ENCODE data around the gene OTUB1. TPM values are rescaled to one million over a fixed set of nuclear protein-coding genes. Genes with fewer than 3 reads are reported as not detected.

OTUB1 gene
- total RNA-seq, 1 donor from 2014 or later: 75.5 TPM

DNA sequence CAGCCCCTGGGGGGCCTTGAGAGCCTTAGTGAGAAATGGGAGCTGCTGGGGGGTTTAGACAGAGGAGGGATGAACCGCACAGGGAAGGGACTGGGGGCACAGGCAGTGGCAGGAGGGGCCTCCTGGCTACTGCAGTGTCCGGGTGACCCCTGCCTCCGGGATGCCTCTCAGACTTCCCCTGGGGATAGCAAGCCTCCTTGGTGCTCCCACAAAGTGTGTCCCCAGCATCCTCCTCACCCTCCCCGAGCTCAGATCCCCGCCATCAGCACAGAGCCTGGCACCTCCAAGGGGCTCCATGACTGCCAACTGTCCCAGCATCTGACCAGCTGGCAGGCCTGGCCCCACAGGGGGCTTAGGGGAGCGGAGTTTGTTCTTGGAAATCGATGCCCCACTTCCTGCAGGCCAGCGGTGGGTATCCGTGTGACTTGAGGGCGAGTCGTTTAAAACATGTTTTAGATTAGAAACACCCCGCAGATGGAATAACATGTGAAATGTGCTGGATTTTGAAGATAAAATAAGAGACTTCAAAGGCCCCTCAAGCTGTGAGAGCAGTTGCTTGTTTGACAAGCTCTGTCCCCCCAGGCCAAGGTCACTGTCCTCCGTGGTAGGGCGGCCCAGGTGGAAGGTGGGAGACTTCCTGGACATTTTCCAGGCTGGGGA, 36.0 kb downstream of the OTUB1 start:
- no peak for DNase-seq (ENCODE audit: low spot score)

DNA sequence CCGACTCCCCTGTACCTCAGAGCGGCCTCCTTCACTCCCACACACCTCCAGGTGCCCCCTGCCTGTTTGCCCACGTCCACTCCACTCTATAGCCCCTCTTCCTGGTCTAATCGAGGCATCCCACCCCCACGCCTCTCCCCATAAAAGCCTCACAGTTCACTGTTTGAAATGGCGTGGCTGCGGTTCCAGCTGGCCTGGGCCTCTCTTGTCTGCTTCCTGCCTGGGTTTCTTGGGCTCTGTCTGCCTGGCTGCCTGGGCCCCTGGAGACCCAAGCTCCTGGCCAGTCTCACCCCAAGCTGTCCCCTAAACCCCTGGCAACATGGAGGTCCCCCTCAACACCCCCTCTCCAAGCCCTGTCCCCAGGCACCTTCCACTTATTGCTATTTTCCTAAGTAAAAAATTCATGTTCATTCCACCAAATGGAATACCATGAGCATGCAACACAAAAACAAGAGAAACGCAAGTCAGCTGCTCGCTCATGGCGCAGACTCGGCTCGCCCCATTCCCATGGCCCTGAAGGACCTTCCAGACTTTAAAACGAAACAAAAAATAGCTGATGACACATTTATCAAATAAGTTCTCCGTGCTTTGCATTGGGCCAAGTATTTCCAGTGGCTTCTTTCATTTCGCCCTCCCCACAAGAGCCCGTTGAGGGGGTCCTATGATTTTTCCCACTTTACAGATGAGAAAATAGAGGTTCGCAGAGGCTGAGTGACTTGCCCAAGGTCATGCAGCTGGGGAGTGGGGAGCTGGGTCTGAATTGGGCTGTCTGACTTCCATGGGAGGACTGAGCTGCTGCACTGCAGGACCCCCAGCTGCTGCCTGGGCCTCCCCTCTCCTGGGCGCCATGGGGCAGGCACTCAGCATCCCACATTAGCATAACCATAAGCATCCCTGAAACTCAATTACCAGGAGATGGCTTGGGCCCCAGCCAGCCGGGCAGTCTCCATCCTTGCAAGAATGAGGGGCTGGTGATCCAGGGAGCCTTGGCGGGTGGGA, 37.8 kb downstream of the OTUB1 start:
- no peak for DNase-seq (ENCODE audit: low spot score)

DNA sequence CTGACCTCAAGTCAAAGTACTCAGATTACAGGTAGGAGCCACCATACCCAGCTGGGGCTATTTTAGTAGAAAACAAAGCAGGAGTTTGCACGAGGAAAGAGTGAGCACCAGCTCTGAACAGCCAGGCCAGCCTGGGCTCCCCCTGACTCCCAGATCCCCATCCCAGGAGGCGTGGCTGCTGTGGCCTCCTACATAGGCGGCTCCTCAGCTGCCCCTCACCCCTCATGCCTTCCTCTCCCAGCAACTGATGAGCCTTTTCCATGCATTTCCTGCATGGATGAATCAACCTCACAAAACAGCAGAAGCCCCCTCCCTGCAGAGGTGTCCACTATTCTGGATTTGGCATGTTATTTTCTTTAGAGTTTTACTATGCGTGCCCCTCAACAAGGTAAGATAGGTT, 39.0 kb downstream of the OTUB1 start:
- no peak for DNase-seq (ENCODE audit: low spot score)

DNA sequence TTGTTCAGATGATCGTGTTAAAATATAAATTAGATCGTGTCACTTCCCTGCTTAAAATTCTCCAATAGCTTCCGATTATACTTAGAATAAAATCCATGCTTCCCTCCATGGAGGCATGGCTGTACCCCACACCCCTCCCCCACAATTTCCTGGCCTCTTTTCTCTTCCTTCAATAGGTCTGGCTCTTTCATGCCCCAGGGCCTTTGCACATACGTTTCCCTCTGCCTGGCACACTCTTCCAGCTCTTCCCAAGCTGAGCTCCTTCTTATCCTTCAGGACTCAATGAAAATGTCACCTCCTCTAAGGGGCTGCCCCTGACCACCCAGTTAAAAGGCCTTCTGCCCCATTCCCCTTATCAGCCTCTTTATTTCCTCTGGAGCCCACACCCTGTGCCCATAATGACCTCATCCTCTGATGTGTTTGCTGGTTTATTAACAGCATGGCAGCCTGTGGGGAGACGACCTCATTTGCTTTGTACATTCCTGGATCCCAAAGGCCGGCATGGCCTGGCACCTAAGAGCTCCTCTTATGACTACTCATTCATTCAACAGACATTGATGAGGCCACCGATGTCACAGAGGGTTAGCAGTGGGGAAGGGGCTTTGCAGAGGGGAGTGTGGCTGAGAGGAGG, 40.5 kb downstream of the OTUB1 start:
- DNase-seq (ENCODE audit: low spot score): no peak

DNA sequence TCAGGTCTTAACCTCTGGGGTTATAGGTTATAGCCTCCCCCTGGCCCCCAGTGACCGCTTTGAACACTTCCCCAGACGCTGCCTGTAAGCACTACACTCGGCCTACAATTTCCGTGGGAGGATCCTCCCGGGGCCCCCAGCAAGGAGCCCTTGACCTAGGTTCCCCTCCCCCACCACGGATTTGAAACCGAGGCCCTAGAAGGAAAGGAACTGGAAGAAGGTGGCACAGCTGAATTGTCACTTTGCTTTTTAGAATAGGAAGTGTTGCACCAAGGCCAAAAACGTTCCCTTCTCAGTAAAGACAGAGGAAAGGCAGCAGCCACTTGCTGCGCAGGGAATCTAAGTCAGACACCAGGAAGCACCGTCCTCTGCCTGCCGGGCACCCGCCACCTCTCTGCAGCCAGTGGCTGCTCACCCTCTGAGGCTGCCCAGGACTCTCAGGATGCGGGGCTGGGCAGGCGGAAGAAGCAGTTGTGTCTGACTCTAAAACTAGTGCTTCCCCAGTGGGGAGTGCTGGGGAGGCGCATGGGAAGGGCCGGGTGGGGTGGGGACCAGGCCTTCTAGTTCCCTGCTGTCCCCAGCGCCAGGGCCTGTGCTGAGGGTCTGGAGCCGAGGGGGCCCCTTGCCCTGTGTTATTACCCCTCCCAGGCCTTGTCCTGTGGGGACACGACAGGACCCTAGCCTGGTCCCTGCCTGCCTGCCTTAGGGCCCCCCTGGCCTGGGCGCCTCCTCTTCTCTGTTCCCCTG, 41.6 kb downstream of the OTUB1 start:
- DNase-seq (ENCODE audit: low spot score): no peak

DNA sequence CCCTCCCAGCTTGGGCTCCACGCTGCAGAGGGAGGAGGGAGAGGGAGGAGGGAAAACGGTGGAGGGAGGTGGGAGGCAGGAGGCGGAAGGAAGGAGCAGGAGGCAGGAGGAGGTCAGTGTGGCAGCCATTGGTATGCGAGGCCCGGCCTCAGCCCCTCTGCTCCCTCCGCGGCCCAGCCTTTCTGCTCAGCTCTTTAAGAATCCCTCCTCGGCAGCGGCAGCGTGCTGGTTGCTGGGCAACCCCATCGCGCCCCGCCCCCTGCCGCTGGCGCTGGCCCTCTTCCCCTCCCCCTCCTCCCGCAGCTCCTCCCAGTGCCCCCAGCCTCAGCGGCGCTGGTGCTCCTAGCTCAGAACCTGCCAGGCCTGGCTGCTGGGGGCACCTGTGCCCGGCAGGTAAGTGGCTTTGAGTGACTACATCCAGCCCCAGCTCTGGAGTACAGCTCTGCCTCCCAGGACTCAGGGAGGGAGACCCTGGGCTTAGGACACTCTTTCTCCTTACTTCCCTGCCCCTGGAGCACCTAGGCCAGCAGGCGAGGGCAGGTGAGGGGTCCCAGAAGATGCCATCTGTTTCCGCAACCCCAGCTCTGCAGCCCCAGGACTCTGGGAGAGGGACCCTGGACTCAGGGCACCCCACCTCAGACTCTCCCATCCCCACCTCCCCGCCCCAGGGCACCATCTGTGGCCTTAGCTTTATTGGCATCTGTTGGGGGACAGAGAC, 42.3 kb downstream of the OTUB1 start:
- no peak for DNase-seq (ENCODE audit: low spot score)

DNA sequence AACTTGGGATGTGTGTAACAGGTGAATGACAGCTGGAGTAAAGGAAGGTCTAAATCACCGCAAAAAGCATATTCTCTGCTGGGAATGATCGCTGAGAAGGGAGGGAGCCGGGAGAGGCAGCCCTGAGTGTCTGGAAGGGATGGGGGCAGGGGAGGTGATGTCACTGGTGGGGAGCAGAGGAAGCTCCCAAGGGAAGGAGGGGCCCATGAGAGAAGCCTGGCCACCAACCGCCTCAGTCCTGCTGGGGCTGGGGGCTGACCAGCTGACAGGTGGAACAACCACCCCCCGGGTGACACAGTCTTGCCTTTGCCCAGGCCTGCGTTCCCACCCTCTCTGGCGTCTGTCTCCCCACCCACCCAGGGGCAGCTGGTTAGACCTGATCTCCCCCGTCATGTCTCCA, 43.5 kb downstream of the OTUB1 start:
- no peak for DNase-seq (ENCODE audit: low spot score)

DNA sequence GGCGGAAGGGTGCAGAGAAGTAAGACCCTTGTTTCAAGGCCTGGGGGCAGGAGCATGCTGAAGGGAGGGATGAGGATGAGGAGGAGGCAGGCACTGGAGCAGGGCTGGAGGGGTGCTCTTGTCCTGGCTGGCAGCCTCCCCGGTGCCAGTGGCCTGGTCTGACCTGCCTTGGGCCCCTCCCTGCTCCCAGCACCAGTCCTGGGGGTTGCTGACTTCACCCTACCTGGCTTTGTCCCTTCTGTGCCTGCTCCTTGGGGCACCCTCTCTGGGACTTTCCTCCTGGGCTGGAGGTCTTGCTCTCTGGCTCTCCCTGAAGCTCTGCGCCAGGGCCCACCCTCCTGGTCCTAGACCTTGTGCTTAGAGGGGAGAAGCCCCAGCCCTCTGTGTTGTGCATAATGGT, 44.8 kb downstream of the OTUB1 start:
- DNase-seq (ENCODE audit: low spot score): no peak

DNA sequence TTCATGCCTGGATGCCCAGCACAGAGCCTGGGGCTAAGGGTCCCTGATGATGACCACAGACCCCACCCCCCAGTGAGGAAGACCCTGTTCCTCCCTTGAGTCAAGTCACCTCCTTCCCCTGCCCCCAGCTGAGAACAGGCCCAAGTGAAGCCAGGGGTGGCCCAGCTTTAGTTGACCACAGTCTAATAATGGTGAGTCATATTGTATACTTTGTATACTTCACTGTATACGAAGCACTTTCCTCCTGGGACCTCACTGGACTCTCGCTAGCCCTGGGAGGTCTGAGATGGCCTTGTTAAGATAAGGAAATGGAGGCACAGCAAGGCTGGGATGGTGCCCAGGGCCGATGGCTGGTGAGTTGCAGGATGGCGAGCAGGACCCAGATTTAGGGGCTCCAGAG, 45.8 kb downstream of the OTUB1 start:
- DNase-seq (ENCODE audit: low spot score): no peak

DNA sequence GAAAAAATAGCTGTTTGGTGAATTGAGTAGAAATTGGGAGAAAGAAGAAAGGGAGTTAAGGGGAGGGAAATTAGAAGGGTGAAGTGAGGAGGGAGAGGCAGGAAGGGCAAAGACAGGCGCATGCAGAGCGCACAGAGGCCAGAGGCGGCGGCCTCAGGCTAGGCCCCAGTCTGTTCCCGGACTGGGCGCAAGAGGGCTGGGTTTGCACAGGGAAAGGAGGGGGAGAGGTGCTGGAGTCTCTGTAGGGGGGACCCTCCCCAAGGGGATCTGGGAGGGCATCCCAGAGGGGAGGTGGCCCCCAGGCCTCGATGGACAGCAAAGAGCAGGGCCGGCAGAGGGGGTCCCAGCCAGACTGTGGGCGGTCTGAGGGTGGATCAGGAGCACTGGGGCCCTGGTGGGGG, 48.2 kb downstream of the OTUB1 start:
- DNase-seq (ENCODE audit: low spot score): no peak

DNA sequence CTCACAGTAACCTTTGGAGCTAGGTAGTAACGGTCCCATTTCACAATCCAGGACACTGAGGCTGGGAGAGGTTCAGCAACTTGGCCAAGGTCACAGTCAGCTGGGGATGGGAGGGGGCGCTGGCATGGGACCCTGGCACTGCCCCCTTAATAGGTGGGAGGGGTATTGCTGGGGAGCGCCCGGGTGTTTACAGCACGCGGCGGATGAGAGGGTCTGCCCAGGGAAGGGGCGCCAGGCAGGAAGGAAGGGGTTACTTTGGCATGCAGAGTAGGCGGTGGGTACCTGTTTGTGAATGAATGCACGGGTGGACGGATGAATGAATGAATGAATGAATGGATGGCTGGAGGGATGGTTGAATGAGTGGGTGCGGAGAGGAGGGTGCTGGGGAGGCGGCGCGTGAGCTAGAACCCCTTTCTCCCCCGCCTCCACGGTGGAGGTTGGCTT, 48.9 kb downstream of the OTUB1 start:
- no peak for DNase-seq (ENCODE audit: low spot score)

DNA sequence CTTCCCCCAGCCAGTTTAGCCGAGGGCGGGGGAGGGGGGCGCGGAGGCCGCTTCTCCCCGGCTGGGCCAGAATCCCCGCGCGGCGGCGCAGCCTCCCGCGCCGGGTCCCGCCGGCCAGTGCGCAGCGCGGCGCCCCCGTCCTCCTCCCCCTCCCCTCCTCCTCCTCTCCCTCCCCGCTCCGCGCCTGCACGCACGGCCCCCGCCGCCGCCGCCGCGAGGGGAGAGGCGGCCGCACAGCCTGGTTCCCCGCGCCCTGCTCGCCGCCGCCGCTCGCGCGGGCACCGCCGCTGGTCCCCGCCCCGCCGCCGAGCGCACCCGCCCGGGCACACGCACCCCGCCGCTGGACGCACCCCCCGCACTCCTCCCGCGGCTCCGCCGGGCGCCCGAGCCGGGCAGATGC, 49.3 kb downstream of the OTUB1 start, which contains the start of gene FLRT1:
Gene FLRT1, plus strand, starts transcription at position 356 of the 400 bp plus-strand sequence. CDS start 80,337 bp downstream, outside the sequence.
- no peak for DNase-seq (ENCODE audit: low spot score)

DNA sequence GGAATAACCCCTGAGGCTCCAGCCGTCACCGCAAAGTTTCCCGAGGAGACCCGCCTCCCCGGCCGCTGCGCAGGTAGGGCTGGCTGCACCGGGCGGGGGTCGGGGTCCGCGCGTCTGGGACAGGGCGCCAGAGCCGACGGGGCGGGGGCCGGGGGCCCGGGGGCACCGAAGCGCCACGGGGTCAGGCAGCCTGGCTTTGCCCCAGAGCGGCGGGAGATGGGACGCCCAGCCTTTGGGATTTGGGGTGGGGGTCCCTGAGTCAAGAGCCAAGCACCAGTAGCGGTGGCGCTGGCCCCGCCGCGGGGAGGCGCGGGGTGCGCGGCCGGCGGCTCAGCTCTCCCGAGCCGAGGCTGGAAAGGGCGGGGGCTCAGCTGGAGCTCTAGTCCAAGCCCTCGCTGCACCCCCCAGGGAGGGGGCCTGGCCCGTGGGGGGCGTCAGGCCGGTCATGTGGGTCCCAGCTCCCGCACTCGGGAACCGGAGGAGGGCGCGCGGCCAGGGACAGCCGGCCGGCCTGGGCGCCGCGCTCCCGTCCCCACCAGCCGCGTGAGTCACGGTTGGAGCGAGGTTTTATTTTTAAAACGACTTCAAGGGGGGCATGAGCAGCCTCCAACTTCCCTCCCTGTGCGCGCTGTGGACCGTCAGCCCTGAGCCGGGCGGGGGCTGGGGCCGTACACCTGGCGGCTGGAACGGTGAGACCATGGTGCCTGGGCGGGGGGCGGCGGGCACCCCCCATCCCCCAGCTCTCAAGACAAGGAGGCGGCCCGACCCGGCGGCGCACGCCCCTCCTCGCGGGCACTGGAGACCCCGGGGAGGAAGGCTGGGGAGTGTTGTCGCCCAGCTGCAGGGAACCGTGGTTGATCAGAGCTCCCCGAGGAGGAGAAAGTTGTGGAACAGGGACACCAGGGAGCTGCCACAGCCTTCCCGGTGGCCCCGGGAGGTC, 50.1 kb downstream of the OTUB1 start:
- no peak for DNase-seq (ENCODE audit: low spot score)

DNA sequence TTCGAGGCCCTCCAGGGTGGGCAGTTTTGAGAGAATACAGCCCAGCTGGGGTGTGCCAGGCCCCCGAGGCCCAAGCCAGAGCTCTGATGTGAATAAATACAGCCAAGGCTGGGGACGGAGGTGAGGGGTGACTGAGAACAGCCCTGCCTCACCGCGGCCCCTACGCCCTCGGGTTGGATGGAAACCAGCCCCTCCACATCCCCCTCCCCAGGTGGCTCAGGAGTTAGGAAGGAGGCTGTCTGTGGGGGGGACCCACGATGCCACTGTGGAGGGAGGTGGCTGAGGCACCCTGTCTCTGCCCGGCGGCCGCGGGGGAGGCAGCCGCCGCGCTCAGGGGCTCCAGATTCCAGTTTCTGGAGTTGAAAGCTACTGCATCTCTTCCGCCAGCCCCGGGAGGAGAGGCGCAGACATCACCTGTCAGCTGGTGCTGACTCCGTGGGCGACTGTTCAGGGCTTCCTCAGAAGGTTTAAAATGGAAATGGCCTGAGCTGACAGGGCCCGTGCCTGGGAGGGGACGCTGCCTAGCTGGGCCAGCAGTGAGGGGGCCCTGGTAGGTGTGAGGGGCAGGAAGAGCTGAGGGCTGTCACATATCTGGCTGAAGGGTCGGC, 50.9 kb downstream of the OTUB1 start:
- no peak for DNase-seq (ENCODE audit: low spot score)

DNA sequence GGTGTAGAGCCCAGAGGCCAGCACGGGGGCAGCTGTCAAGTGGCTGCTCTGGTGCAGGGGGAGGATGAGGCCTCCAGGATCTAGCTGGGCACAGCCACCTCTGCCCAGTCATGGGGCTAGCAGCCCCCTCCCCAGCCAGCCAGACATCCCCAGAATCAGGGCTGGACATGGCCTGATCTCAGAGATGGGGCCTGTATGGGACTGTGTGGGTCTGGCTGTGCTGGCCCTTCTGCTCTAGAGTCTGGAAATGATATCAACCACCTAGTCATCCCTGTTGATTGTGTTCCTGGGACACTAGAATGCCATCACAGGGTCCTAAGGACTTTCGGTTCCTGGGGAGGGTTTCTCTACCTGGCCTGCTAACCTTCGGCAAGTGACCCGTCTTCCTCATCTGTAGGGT, 52.3 kb downstream of the OTUB1 start:
- no peak for DNase-seq (ENCODE audit: low spot score)

DNA sequence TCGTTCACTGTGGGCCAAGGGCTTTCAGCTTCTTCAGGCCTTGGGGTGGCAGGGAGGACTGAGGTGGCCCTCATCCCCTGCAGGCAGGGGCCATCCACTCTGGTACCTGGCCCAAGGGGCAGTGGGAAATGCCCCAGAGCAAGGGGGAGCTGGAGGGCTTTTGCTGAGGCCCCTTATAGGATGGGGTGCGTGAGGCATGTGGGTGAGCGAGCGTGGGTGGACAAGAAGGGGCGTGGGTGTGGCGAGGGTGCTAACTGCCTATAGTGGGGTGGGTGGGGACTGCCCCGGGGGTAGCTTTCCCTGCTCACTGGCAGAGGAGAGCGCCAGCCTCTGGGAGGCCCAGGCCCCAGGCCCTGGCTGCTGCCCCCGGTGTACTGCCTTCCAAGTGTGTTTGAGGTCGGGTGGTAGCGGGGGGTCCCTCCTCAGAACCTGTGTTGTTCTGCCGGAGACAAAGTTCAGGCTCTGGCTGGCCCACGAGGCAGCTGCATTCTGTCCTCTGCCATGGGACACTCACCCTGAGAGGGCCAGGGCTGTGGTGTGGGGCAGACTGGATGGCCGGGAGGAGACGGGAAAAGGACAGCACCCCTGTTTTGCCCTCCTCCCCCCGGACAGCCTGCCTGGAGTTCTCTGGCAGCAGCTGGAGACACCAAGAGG, 52.9 kb downstream of the OTUB1 start:
- no peak for DNase-seq (ENCODE audit: low spot score)

DNA sequence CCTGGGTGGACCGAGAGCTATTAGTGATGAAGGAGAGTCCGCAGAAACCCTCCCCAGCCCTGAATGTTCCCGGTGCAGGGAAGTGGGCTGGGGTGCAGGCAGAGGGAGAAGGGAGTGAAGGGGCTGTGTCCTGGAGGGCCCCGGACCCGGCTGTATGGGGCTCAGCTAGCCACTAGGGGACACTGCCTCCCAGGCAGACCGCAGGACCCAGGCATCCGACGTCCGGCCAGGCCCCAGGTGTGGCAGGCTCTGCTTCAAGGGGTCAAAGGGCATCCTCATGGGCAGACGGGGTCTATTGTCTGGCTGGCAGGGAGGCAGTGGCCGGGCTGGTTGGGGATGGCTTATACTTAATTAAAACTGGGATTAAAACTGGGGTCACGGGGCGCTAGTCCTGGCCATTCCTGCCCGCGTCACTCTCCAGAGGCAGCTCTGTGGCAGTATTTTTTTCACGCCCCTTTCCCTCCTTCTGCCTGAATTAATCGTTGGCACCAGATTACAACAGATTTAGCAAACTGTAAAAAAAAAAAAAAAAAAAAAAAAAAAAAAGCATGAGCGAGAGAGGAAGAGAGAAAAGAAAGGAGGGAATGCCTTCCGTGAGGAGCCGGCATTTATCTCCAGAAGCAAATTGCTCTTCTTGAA, 54.6 kb downstream of the OTUB1 start:
- no peak for DNase-seq (ENCODE audit: low spot score)

DNA sequence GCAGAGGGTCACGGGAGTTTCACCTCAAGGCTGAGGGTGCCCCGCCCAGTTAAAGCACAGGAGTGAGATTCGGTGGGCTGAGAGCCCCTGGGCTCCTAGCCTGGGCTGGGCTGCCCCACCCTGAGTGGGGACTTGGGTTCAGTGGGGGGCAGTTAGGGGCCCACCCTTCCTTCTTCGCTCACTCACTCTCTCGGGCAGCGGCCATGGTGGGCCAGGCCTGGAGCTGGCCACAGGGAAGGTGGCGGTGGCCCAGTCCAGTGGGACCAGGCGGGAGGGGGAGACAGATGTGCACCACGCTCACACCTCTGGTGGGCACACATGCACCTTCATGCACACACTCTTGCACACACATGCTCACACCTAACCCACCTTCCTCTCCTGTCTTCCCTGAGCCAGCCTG, 55.6 kb downstream of the OTUB1 start:
- no peak for DNase-seq (ENCODE audit: low spot score)
